HG03571 (cell line): ENCODE data around the gene NOS2.
"Not testable (repeated sequence)": the region's sequence is repeated elsewhere in the genome, so short reads cannot be mapped to it uniquely, and the experiment has no call there.

Experiments
- ATAC-seq: cut with Tn5 transposase; IDR thresholded peaks from one replicate; pipeline ENCODE4 v1.9.1; 2021; ENCODE audit not compliant: unreplicated experiment

Gene NOS2

GRCh38 chr17:27792095-27792494 lies 8.2 kb downstream of the NOS2 start:
- ATAC-seq: no peak

- ATAC-seq: no peak
These were observed 11.4 kb downstream of the NOS2 start for GRCh38 chr17:27788919-27789318.

GRCh38 chr17:27783440-27784350 lies 16.6 kb downstream of the NOS2 start:
- no peak for ATAC-seq

- ATAC-seq: no peak
These were observed 17.5 kb downstream of the NOS2 start for GRCh38 chr17:27782791-27783206.

GRCh38 chr17:27780828-27781404 lies 19.4 kb downstream of the NOS2 start:
- ATAC-seq: no peak

GRCh38 chr17:27780092-27780827 lies 20.1 kb downstream of the NOS2 start:
- ATAC-seq: no peak

- ATAC-seq: no peak
These were observed 22.1 kb downstream of the NOS2 start for GRCh38 chr17:27778183-27778582.

GRCh38 chr17:27776882-27777624 lies 23.3 kb downstream of the NOS2 start:
- no peak for ATAC-seq

GRCh38 chr17:27771586-27771985 lies 28.7 kb downstream of the NOS2 start:
- ATAC-seq: no peak

- ATAC-seq: no peak
These were observed 29.5 kb downstream of the NOS2 start for GRCh38 chr17:27770877-27771276.

GRCh38 chr17:27768858-27769410 lies 31.4 kb downstream of the NOS2 start:
- ATAC-seq: no peak

GRCh38 chr17:27766438-27766837 lies 33.9 kb downstream of the NOS2 start:
- no peak for ATAC-seq

GRCh38 chr17:27765353-27765752 lies 35.0 kb downstream of the NOS2 start:
- no peak for ATAC-seq

- no peak for ATAC-seq
These were observed 35.7 kb downstream of the NOS2 start for GRCh38 chr17:27764589-27764988.

- ATAC-seq: no peak
These were observed 37.6 kb downstream of the NOS2 start for GRCh38 chr17:27762527-27763305.

GRCh38 chr17:27760931-27761330 lies 39.4 kb downstream of the NOS2 start:
- not testable (repeated sequence) for ATAC-seq

- no peak for ATAC-seq
These were observed 40.1 kb downstream of the NOS2 start for GRCh38 chr17:27760069-27760885.

GRCh38 chr17:27759528-27759927 lies 40.8 kb downstream of the NOS2 start:
- no peak for ATAC-seq
